ENCODE measurements around the gene SPRY1.

DNA sequence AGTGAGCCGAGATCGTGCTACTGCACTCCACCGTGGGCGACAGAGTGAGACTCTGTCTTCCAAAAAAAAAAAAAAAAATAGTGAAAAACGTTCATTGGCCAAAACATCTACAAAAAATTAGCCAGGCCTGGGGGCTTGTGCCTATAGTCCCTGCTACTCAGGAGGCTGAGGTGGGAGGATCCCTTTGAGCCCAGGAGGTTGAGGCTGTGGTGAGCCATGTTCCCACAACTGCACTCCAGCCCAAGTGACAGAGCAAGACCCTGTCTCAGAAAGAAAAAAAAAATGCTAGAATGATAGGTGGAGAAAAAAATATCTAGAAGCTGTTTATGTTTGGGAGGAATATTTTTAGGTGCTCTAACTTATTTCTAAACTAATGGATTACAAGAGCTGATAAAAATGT is 14.9 kb downstream of the SPRY1 start:
- TF ChIP-seq POLR2A (IDR thresholded peaks at IDR 0.05): no peak
- TF ChIP-seq, protein P1, sequence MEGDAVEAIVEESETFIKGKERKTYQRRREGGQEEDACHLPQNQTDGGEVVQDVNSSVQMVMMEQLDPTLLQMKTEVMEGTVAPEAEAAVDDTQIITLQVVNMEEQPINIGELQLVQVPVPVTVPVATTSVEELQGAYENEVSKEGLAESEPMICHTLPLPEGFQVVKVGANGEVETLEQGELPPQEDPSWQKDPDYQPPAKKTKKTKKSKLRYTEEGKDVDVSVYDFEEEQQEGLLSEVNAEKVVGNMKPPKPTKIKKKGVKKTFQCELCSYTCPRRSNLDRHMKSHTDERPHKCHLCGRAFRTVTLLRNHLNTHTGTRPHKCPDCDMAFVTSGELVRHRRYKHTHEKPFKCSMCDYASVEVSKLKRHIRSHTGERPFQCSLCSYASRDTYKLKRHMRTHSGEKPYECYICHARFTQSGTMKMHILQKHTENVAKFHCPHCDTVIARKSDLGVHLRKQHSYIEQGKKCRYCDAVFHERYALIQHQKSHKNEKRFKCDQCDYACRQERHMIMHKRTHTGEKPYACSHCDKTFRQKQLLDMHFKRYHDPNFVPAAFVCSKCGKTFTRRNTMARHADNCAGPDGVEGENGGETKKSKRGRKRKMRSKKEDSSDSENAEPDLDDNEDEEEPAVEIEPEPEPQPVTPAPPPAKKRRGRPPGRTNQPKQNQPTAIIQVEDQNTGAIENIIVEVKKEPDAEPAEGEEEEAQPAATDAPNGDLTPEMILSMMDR (IDR thresholded peaks at IDR 0.05): no peak
